Measurements from ENCODE around the gene PSMB10. TPM values are rescaled to one million over a fixed set of nuclear protein-coding genes. Genes with fewer than 3 reads are reported as not detected.

The PSMB10 gene
- total RNA-seq, 1 experiment from 2014 or later, result 41.0 TPM

GRCh38 chr16:67965668-67966548 lies 29.3 kb upstream of the PSMB10 start:
- Histone ChIP-seq H3K9me2 (ENCODE audit: insufficient read depth) (no peaks in the 10 kb centered on the region), H3K27ac (ENCODE audit: low read depth, low read length) (peak overlapping the region; percentile 87), H2AFZ (ENCODE audit: low read depth, low read length, poor library complexity, severe bottlenecking) (no peak overlapping the region), H3K27me3 (ENCODE audit: insufficient read depth, low read length) (no peaks in the 10 kb centered on the region), H4K20me1 (ENCODE audit: insufficient read depth) (no peaks in the 10 kb centered on the region), H3K4me1 (ENCODE audit: control insufficient read depth in 1 of 2, insufficient read depth in 2 of 2, low read length in 2 of 2) (peaks cover 21 to 26% of the 10 kb centered on the region in 2 experiments), H3K4me3 (replicated peaks in 1 of 2; ENCODE audit: low read depth in 1 of 2, low read length in 2 of 2) (peak overlapping the region; percentile 13 to 86; a peak in 3 of 4 replicates), H3K36me3 (ENCODE audit: control insufficient read depth in 1 of 2, insufficient read depth in 2 of 2, low read length in 2 of 2) (peaks cover 0 to 3% of the 10 kb centered on the region in 2 experiments; a peak in 1 of 4 replicates), H3K9ac (ENCODE audit: low read length) (peak overlapping the region; percentile 92), H3K9me3 (ENCODE audit: control insufficient read depth in 1 of 2, insufficient read depth in 1 of 2, low read depth in 1 of 2, low read length in 2 of 2) (no peaks in the 10 kb centered on the region), H3K4me2 (ENCODE audit: low read length) (peak overlapping the region; percentile 87), H3K79me2 (ENCODE audit: insufficient read depth, low read length) (peaks cover 32% of the 10 kb centered on the region)
- ChIA-PET POLR2A (no interaction called here), CTCF (no interaction called here), RAD21 (ENCODE audit: low non-redundant PET in 1 of 2, low total read pairs in 2 of 2, uncharacterized antibody in 2 of 2, unreplicated experiment in 2 of 2) (no interaction called here)
- intact Hi-C loops (cut with micrococcal nuclease), result no loop called here
- ATAC-seq, result no peak
- no TSS peak for BruUV-seq (replicated peaks)
- TF ChIP-seq SRF (IDR thresholded peaks at IDR 0.05; ENCODE audit: low read depth) (no peak), ATF3 (IDR thresholded peaks at IDR 0.05) (no peak), SP1 (IDR thresholded peaks at IDR 0.05; ENCODE audit: low read depth) (no peak), CBX3 (IDR thresholded peaks at IDR 0.05; ENCODE audit: low read depth) (no peak), EZH2 (IDR thresholded peaks at IDR 0.05) (no peak)
- DNase-seq (ENCODE audit: low read depth, low spot score), result no peak

GRCh38 chr16:67964477-67965131 lies 28.0 kb upstream of the PSMB10 start:
- Histone ChIP-seq H3K9ac (ENCODE audit: low read length) (no peak overlapping the region), H3K27me3 (ENCODE audit: insufficient read depth, low read length) (no peaks in the 10 kb centered on the region), H4K20me1 (ENCODE audit: insufficient read depth) (no peaks in the 10 kb centered on the region), H2AFZ (ENCODE audit: low read depth, low read length, poor library complexity, severe bottlenecking) (no peak overlapping the region), H3K36me3 (ENCODE audit: control insufficient read depth in 1 of 2, insufficient read depth in 2 of 2, low read length in 2 of 2) (peaks cover 6 to 8% of the 10 kb centered on the region in 2 experiments; a peak in 2 of 4 replicates), H3K4me1 (ENCODE audit: control insufficient read depth in 1 of 2, insufficient read depth in 2 of 2, low read length in 2 of 2) (peaks cover 21 to 26% of the 10 kb centered on the region in 2 experiments), H3K9me3 (ENCODE audit: control insufficient read depth in 1 of 2, insufficient read depth in 1 of 2, low read depth in 1 of 2, low read length in 2 of 2) (no peaks in the 10 kb centered on the region), H3K27ac (ENCODE audit: low read depth, low read length) (no peak overlapping the region), H3K4me2 (ENCODE audit: low read length) (no peak overlapping the region), H3K4me3 (replicated peaks in 1 of 2; ENCODE audit: low read depth in 1 of 2, low read length in 2 of 2) (no peak overlapping the region), H3K79me2 (ENCODE audit: insufficient read depth, low read length) (peaks cover 32% of the 10 kb centered on the region), H3K9me2 (ENCODE audit: insufficient read depth) (no peaks in the 10 kb centered on the region)
- ATAC-seq (no peak), DNase-seq (ENCODE audit: low read depth, low spot score) (no peak)
- ChIA-PET RAD21 (ENCODE audit: low non-redundant PET in 1 of 2, low total read pairs in 2 of 2, uncharacterized antibody in 2 of 2, unreplicated experiment in 2 of 2) (no interaction called here), CTCF (no interaction called here), POLR2A (no interaction called here)
- intact Hi-C loops (cut with micrococcal nuclease), result no loop called here
- TF ChIP-seq SRF (IDR thresholded peaks at IDR 0.05; ENCODE audit: low read depth), result no peak
- TF ChIP-seq EZH2 (IDR thresholded peaks at IDR 0.05), result no peak
- no peak for TF ChIP-seq ZFX (IDR thresholded peaks at IDR 0.05)
- TF ChIP-seq CBX3 (IDR thresholded peaks at IDR 0.05; ENCODE audit: low read depth), result no peak
- TF ChIP-seq FOSL1 (IDR thresholded peaks at IDR 0.05; ENCODE audit: low read depth), result no peak
- TF ChIP-seq RAD21 (IDR thresholded peaks at IDR 0.05; ENCODE audit: low read depth), result no peak
- TF ChIP-seq YY1 (IDR thresholded peaks at IDR 0.05; ENCODE audit: extremely low read depth, insufficient replicate concordance, low read depth, low read length), result no peak
- no peak for TF ChIP-seq ELF1 (IDR thresholded peaks at IDR 0.05; ENCODE audit: borderline replicate concordance, low read depth)
- TF ChIP-seq CEBPB (IDR thresholded peaks at IDR 0.05; ENCODE audit: low read depth), result no peak
- no peak for TF ChIP-seq ATF3 (IDR thresholded peaks at IDR 0.05)
- TF ChIP-seq CTCF (IDR thresholded peaks at IDR 0.05 in 2 of 3, conservative IDR thresholded peaks at IDR 0.05 in 1 of 3; ENCODE audit: borderline replicate concordance in 1 of 3, insufficient read depth in 1 of 3, low read depth in 2 of 3, low read length in 2 of 3), result no peak
- TF ChIP-seq POLR2A (IDR thresholded peaks at IDR 0.05; ENCODE audit: borderline replicate concordance, extremely low read depth, insufficient read depth, insufficient read length), result no peak
- TF ChIP-seq ZNF274 (IDR thresholded peaks at IDR 0.05; ENCODE audit: low read depth, low read length), result no peak
- TF ChIP-seq MAX (IDR thresholded peaks at IDR 0.05), result no peak
- TF ChIP-seq JUND (IDR thresholded peaks at IDR 0.05), result no peak
- TF ChIP-seq EZH2phosphoT487 (IDR thresholded peaks at IDR 0.05; ENCODE audit: borderline replicate concordance), result no peak
- no TSS peak for BruUV-seq (replicated peaks)

Measured in HCT116 (cell line).